GM12872 (cell line): Measurements from ENCODE around the gene ZMIZ1.

Experiments
- TF ChIP-seq, protein P1 (sequence below): IDR thresholded peaks from 3 replicates; pipeline ENCODE4 v1.5.1; 2011; ENCODE audit warnings: low read depth, mild to moderate bottlenecking, low read length, moderate library complexity; ENCODE audit not compliant: insufficient read depth

ZMIZ1 gene

DNA sequence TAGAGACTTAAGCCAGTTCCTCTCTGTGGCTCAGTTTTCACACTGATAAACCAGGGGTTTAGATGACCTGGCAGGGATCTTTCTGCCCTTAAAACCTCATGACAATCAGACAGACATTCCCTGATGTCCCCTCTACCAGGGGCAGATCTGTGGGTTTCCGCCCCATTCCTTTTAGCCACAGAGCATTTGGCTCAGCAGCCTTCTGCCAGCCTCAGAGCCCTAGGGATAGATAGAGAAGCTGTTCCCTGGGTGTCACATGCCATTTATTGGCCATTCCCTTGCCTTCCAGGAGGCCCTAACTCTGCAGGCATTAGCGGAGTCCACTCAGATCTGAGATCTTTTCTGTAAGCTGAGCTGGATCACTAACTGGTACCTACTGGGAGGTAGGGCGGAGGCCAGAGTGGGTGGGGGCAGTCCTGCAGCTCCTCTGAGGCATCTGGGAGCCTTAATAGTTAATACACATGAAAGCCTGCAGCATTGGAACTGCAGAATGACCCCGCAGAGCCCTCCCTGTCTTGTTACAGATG is 101.5 kb downstream of the ZMIZ1 start:
- TF ChIP-seq, protein P1, sequence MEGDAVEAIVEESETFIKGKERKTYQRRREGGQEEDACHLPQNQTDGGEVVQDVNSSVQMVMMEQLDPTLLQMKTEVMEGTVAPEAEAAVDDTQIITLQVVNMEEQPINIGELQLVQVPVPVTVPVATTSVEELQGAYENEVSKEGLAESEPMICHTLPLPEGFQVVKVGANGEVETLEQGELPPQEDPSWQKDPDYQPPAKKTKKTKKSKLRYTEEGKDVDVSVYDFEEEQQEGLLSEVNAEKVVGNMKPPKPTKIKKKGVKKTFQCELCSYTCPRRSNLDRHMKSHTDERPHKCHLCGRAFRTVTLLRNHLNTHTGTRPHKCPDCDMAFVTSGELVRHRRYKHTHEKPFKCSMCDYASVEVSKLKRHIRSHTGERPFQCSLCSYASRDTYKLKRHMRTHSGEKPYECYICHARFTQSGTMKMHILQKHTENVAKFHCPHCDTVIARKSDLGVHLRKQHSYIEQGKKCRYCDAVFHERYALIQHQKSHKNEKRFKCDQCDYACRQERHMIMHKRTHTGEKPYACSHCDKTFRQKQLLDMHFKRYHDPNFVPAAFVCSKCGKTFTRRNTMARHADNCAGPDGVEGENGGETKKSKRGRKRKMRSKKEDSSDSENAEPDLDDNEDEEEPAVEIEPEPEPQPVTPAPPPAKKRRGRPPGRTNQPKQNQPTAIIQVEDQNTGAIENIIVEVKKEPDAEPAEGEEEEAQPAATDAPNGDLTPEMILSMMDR, result no peak

DNA sequence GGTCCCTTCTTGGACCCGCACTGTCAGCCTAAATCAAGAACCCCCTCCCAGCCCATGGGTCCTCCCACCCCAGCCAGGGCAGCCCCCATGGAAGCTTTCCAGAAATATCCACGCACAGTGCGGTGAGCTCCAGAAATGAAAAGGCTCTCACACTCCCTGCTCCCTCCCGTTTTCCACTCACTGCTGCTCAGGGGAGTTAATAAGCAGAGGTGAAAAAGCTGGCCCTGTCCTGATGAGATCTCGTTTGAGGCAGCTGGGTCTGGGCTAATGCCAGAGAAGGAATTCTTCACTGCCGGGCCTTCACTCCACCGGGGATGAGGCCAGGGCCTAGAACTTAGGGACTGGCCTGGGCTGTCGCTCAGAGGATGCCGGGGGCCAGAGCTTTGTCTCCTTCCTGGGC is 102.2 kb downstream of the ZMIZ1 start:
- TF ChIP-seq, protein P1, result no peak

DNA sequence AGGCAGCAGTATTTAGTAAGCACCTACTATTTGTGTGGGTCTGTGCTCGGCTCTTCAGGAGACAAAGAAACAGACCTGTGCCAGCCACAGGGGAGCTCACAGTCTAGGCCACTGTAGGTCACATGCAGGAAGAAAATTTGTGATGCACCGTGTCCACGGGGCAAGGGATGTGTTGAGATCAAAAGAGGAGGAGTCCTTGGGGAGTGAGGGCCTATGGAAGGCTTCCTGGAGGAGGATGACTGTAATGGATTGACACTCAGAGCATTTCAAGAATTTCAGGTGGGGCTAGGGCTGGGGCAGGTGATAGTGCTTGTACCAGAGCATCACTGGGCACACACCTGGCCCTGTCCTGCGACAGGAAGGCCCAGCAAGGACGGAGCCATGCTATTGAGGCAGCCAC is 102.7 kb downstream of the ZMIZ1 start:
- TF ChIP-seq, protein P1, result no peak

DNA sequence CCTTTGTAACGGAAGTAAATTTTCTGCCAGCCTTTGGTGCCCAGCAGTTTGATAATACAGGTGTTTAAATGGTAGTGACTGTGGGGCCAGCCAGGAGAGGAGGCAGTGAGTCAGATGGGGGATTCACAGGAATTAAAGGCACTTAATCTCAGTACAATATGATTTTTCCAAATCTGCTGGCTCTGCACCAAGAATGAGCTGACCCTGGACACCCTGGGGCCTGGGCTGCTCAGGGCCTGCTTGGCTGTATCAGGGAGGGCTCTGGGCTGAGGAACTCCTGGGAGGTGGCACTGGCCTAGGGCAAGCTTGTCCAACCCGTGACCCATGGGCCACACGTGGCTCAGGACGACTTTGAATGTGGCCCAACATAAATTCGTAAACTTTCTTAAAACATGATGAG is 104.1 kb downstream of the ZMIZ1 start:
- TF ChIP-seq, protein P1, result no peak

DNA sequence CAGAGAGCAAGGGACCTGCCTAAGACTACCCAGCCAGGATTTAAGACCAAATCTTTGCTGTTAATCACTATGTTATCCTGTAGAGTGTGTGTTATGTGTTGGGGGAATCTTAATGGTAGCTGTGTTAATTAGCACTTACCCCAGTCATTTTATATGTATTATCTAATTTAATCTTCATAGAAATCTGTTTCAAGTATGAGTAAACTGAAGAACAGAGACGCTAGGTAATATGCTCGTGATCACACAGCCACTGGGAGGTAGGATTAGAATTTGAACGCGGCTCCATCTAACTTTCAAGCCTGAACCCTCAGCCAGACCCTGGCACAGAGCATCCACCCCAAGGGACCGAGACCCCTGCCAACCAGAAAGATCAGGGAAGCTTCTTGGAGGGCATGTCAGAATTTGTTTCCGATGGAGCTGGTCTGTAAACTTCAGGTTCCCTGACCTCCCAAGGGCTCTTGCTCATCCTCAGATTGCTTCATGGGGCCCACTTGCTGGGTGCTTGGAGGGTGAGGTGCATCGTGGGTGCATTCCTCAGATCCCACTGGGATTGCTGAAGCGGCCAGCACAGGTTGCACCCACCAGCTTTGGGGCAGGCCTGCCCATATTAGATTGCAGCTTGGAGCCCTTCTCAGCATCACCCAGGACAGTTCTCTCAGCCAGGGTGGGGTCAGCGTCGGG is 105.0 kb downstream of the ZMIZ1 start:
- TF ChIP-seq, protein P1, result no peak

DNA sequence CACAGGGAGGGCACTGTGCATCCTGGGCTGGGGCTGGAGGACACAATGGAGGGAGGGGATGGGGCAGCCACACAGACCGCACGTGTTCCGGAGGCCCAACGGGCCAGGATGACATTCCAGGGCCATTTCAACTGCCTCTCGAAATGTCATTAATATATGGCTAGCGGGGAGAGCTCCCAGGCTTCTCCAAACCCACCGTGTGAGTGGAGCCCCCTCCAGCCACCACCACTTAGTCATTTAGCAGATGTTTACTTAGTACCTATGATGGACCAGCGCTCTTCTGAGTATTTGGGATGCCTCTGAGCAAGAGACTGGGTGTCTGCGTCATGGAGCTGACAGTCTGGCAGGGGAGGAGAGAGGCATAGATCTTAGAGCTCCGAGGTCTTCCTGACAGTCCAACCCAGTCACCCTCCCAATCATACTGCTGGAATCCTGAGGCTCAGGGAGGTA is 107.3 kb downstream of the ZMIZ1 start:
- TF ChIP-seq, protein P1, result no peak

DNA sequence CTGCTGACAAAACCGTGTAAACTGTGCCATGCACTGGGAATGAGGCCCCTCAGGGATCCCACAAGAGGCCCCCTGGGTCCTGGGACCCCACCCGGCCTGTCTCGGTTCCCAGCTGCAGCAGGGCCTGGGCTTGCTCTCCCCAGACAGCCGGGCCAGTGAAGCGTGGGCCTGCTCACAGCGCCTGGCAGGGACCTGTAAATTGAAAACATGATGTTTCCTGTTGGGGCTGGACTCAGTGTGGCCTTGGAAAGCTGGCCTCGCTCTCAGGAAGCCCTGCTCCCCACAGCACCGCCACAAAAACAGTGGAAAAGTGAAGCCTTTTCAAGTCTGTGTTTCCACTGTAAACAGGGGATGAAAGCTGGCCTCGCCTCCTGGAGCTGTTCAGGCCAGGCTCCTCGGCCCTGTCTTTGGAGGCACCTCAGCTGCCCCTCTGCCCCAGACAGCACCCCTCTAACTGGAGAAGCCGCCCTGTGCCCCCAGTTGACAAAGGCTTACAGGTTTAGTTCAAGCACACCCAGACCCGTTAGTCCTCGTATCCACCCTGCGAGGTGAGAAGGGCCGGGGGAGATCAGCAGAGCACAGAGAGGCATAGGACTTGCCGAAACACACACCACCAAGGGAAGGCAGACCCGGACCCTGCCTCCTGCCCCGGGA is 108.3 kb downstream of the ZMIZ1 start:
- TF ChIP-seq, protein P1, result no peak
